Measurements from ENCODE around the gene TNKS1BP1.
"Not testable (repeated sequence)": the region's sequence is repeated elsewhere in the genome, so short reads cannot be mapped to it uniquely, and the experiment has no call there.

The TNKS1BP1 gene

GRCh38 chr11:57294225-57295131 is 30.3 kb downstream of the TNKS1BP1 start:
- no peak overlapping the region for H3K27ac ChIP-seq
- no peak for TF ChIP-seq ZFX (IDR thresholded peaks at IDR 0.05; ENCODE audit: borderline replicate concordance)
- TF ChIP-seq CTCF (IDR thresholded peaks at IDR 0.05) = no peak

GRCh38 chr11:57290288-57290687 is 34.5 kb downstream of the TNKS1BP1 start:
- TF ChIP-seq CTCF (IDR thresholded peaks at IDR 0.05) (no peak), ZFX (IDR thresholded peaks at IDR 0.05; ENCODE audit: borderline replicate concordance) (no peak)

GRCh38 chr11:57288771-57289579 is 35.8 kb downstream of the TNKS1BP1 start:
- H3K27ac ChIP-seq = no peak overlapping the region
- TF ChIP-seq CTCF (IDR thresholded peaks at IDR 0.05) = no peak
- no peak for TF ChIP-seq ZFX (IDR thresholded peaks at IDR 0.05; ENCODE audit: borderline replicate concordance)

More at GRCh38 chr11:57290288-57290687, 34.5 kb downstream of the TNKS1BP1 start:
- H3K27ac ChIP-seq = no peak overlapping the region

GRCh38 chr11:57287884-57288283 is 36.9 kb downstream of the TNKS1BP1 start:
- TF ChIP-seq ZFX (IDR thresholded peaks at IDR 0.05; ENCODE audit: borderline replicate concordance) (no peak), CTCF (IDR thresholded peaks at IDR 0.05) (no peak)
- H3K27ac ChIP-seq = no peak overlapping the region

- no peak overlapping the region for H3K27ac ChIP-seq
- no peak for TF ChIP-seq CTCF (IDR thresholded peaks at IDR 0.05)
- TF ChIP-seq ZFX (IDR thresholded peaks at IDR 0.05; ENCODE audit: borderline replicate concordance) = no peak
Observed at GRCh38 chr11:57283231-57283990, 41.3 kb downstream of the TNKS1BP1 start.

- H3K27ac ChIP-seq = not testable (repeated sequence)
Observed at GRCh38 chr11:57281546-57281945, 43.2 kb downstream of the TNKS1BP1 start.

GRCh38 chr11:57279116-57279515 is 45.6 kb downstream of the TNKS1BP1 start:
- no peak overlapping the region for H3K27ac ChIP-seq
- TF ChIP-seq CTCF (IDR thresholded peaks at IDR 0.05) (no peak), ZFX (IDR thresholded peaks at IDR 0.05; ENCODE audit: borderline replicate concordance) (no peak)
